ENCODE data around the gene ARHGEF3.
"Not testable (repeated sequence)": the region's sequence is repeated elsewhere in the genome, so short reads cannot be mapped to it uniquely, and the experiment has no call there.

The ARHGEF3 gene

DNA sequence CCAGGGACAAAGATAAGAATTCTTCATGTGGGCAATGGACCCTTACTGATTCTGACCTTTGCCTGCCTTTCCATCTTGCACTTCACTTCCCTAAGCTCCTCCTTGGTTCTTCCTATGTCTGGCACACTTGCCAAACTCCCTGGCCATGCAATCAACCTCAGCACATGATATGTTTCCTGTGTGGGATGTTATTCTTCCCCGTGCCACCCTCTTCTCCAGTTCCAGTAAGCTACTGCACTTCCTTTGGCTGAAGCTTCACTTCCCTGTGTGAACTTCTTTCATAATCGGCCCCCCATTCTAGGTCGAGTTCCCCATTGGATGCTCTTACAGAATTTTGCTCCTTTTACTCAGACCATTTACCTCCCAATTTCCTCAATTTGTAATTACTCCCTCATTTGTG is 108.0 kb downstream of the ARHGEF3 start:
- TF ChIP-seq, protein P1, sequence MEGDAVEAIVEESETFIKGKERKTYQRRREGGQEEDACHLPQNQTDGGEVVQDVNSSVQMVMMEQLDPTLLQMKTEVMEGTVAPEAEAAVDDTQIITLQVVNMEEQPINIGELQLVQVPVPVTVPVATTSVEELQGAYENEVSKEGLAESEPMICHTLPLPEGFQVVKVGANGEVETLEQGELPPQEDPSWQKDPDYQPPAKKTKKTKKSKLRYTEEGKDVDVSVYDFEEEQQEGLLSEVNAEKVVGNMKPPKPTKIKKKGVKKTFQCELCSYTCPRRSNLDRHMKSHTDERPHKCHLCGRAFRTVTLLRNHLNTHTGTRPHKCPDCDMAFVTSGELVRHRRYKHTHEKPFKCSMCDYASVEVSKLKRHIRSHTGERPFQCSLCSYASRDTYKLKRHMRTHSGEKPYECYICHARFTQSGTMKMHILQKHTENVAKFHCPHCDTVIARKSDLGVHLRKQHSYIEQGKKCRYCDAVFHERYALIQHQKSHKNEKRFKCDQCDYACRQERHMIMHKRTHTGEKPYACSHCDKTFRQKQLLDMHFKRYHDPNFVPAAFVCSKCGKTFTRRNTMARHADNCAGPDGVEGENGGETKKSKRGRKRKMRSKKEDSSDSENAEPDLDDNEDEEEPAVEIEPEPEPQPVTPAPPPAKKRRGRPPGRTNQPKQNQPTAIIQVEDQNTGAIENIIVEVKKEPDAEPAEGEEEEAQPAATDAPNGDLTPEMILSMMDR (IDR thresholded peaks at IDR 0.05; ENCODE audit: borderline replicate concordance, insufficient read depth, low read depth, low read length), result no peak

DNA sequence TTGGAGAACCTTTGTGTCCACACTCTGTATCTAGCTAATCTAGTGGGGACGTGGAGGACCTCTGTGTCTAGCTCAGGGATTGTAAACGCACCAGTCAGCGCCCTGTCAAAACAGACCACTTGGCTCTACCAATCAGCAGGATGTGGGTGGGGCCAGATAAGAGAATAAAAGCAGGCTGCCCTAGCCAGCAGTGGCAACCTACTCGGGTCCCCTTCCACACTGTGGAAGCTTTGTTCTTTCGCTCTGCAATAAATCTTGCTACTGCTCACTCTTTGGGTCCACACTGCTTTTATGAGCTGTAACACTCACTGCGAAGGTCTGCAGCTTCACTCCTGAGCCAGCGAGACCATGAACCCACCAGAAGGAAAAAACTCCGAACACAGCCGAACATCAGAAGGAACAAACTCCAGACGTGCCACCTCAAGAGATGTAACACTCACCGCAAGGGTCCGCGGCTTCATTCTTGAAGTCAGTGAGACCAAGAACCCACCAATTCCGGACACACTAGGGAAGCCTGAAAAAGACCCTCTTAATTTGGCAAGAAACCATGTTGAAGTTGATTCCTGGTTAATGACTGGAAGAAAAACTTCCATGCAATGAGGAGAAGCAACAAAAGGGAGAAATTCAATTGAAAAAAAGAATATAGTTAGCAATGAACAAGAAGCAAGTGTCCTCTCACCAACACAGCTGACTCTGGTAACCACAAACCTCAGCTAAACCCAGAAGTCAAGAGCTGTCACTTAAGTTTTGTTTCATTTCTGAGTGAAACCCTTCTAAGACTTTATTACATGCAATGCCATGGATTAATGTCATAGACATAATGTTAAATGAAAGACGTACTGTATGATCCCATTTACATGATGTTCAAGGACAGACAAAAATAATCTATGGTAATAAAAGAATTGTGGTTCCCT is 109.0 kb downstream of the ARHGEF3 start:
- H3K4me3 ChIP-seq (ENCODE audit: low read depth, low read length), result not testable (repeated sequence)

More for the DNA sequence above, 108.0 kb downstream of the ARHGEF3 start:
- no peak overlapping the region for H3K4me3 ChIP-seq (ENCODE audit: low read depth, low read length)

- H3K4me3 ChIP-seq (ENCODE audit: low read depth, low read length), result not testable (repeated sequence)
Measured at GRCh38 chr3:56692001-56692365, 109.8 kb downstream of the ARHGEF3 start.

- TF ChIP-seq, protein P1 (IDR thresholded peaks at IDR 0.05; ENCODE audit: borderline replicate concordance, insufficient read depth, low read depth, low read length), result no peak
Measured at GRCh38 chr3:56691165-56692000, 110.4 kb downstream of the ARHGEF3 start.

DNA sequence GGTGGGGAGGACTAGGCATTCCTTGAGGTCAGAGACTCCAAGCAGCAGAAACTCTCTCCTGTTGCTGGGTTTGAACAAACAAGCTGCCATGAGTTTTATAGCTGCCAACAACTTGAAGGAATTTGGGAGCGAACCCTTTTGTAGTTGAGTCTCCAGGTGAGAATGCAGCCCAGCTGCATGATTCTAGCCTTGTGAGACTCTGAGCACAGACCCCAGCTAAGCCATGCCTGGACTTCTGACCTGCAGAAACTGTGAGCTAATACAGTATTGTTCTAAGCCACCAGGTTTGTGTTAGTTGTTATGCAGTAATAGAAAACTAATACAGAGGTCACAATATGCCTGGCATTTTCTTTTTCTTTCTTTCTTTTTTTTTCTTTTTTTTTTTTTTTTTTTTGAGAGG is 112.4 kb downstream of the ARHGEF3 start:
- H3K4me3 ChIP-seq (ENCODE audit: low read depth, low read length), result no peak overlapping the region
- TF ChIP-seq, protein P1 (IDR thresholded peaks at IDR 0.05; ENCODE audit: borderline replicate concordance, insufficient read depth, low read depth, low read length), result no peak

More at GRCh38 chr3:56691165-56692000, 110.4 kb downstream of the ARHGEF3 start:
- H3K4me3 ChIP-seq (ENCODE audit: low read depth, low read length), result no peak overlapping the region

DNA sequence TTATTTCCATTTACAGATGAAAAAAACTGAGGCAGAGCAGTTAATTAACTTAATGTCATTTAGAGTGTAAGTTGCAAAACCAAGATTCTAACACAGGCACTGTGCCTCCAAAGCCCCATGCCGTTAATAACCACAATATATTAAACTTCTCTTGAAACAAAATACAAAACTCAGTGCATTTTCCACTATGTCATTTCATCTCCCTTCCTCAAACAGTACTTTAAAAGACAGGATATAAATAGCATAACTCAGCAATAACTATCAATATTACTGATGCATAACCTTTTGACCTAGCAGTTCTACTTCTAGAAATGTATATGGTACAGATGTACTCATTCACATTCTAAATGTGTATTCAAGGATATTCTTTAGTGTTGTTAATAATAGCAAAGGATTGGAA is 113.6 kb downstream of the ARHGEF3 start:
- H3K4me3 ChIP-seq (ENCODE audit: low read depth, low read length), result no peak overlapping the region
- TF ChIP-seq, protein P1 (IDR thresholded peaks at IDR 0.05; ENCODE audit: borderline replicate concordance, insufficient read depth, low read depth, low read length), result no peak

DNA sequence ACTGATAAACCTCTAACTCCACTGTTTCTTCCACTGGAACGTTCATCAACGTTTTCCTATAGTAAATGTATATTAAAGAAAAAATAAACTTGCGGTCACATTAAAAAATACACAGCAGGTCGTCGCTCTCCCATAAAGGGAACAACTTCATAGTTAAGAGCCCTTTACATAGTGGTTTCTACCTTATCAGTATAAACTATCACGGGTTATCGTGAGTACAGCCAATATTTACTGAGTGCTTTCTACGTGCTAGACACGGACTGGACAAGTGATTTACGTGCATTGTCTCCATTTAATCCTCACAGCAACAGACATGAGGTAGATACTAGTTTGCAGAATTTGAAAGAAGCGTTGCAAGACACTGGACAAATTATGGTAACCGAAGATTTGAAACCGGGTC is 117.7 kb downstream of the ARHGEF3 start:
- TF ChIP-seq, protein P1 (IDR thresholded peaks at IDR 0.05; ENCODE audit: borderline replicate concordance, insufficient read depth, low read depth, low read length), result no peak
- no peak overlapping the region for H3K4me3 ChIP-seq (ENCODE audit: low read depth, low read length)

Data from GM12875 (cell line).